PC-9 (cell line): ENCODE data around the gene GANAB. TPM values are rescaled to one million over a fixed set of nuclear protein-coding genes. Genes with fewer than 3 reads are reported as not detected.

Source experiments
- BruUV-seq: library from RNA; stranded (reverse); fragments of 400-500 nt; replicated peaks from 2 replicates; lab custom pipeline; 2021; lab: Mats Ljungman, UMichigan
- CTCF ChIA-PET: fragments of 300-600 bp; sonication (Branson Sonifier 250); formaldehyde crosslinking; loops from one replicate; lab custom pipeline; 2022; ENCODE audit warnings: antibody characterized with exemption; lab: Charles Lee
- POLR2A ChIA-PET: fragments of 300-600 bp; sonication (Branson Sonifier 250); formaldehyde crosslinking; loops from one replicate; lab custom pipeline; 2022; ENCODE audit warnings: antibody characterized with exemption; ENCODE audit not compliant: unreplicated experiment; lab: Charles Lee
- DNase-seq, 2 experiments: peaks; one replicate each; pipeline versions ENCODE4 v3.0.0 to v3.0.0-alpha.2; 2015 to 2022; ENCODE audit warnings: mixed read lengths in 1 of 2
- H2AFZ ChIP-seq: fragments of 200-600 bp; sonication (generic); 2 replicates; pipeline ENCODE4 v1.8.1; 2017; ENCODE audit warnings: antibody characterized with exemption
- H3F3A ChIP-seq: fragments of 200-600 bp; sonication (generic); 2 replicates; pipeline ENCODE4 v1.8.1; 2017; ENCODE audit warnings: antibody characterized with exemption, mild to moderate bottlenecking, low read depth; ENCODE audit not compliant: insufficient read depth
- H3K27ac ChIP-seq: fragments of 200-600 bp; sonication (generic); 2 replicates; pipeline ENCODE4 v1.6.1; 2016; ENCODE audit warnings: mixed run types
- H3K27me3 ChIP-seq: fragments of 200-600 bp; sonication (generic); 2 replicates; pipeline ENCODE4 v1.6.1; 2016; ENCODE audit warnings: low read depth, mixed run types; ENCODE audit not compliant: insufficient read depth
- H3K36me3 ChIP-seq: fragments of 200-600 bp; sonication (generic); 2 replicates; pipeline ENCODE4 v1.6.1; 2016; ENCODE audit warnings: low read depth, mixed run types
- H3K4me1 ChIP-seq: fragments of 200-600 bp; sonication (generic); replicated peaks from 2 replicates; pipeline ENCODE4 v1.6.1; 2016; ENCODE audit warnings: mixed run types; ENCODE audit not compliant: insufficient read depth
- H3K4me2 ChIP-seq: fragments of 200-600 bp; sonication (generic); 2 replicates; pipeline ENCODE4 v1.6.1; 2017; ENCODE audit warnings: mixed run types
- H3K4me3 ChIP-seq: fragments of 200-600 bp; sonication (generic); 2 replicates; pipeline ENCODE4 v1.6.1; 2016; ENCODE audit warnings: mixed run types
- H3K79me2 ChIP-seq: fragments of 200-600 bp; sonication (generic); 2 replicates; pipeline ENCODE4 v1.6.1; 2017; ENCODE audit warnings: low read depth, mixed run types
- H3K9me2 ChIP-seq: fragments of 200-600 bp; sonication (generic); 2 replicates; pipeline ENCODE4 v1.8.1; 2017; ENCODE audit warnings: mild to moderate bottlenecking; ENCODE audit not compliant: insufficient read depth
- H3K9me3 ChIP-seq: fragments of 200-600 bp; sonication (generic); 2 replicates; pipeline ENCODE4 v1.8.1; 2016; ENCODE audit warnings: low read depth; ENCODE audit not compliant: insufficient read depth
- H4K20me1 ChIP-seq: fragments of 200-600 bp; sonication (generic); 2 replicates; pipeline ENCODE4 v1.8.1; 2017; ENCODE audit not compliant: insufficient read depth
- CTCF ChIP-seq: fragments of 200-600 bp; sonication (generic); conservative IDR thresholded peaks from 2 replicates; pipeline ENCODE4 v1.6.1; 2017; ENCODE audit warnings: mixed run types, antibody characterized with exemption, mild to moderate bottlenecking, moderate library complexity
- EZH2 ChIP-seq: fragments of 200-600 bp; sonication (generic); IDR thresholded peaks from 2 replicates; pipeline ENCODE4 v1.8.0; 2017; ENCODE audit warnings: antibody characterized with exemption, low read depth
- intact Hi-C: fragments of 100-400 bp; cut with micrococcal nuclease; formaldehyde crosslinking; loops from one replicate; pipeline ENCODE4 v1.10.0; 2022; ENCODE audit not compliant: unreplicated experiment
- total RNA-seq: library from RNA; stranded (reverse); gene quantifications from 2 replicates; pipeline ENCODE4 v1.2.3, GENCODE V29; 2021

The GANAB gene
- total RNA-seq, 1 experiment from 2014 or later = 478 TPM

- no peak for TF ChIP-seq EZH2
- TF ChIP-seq CTCF = no peak
- CTCF ChIA-PET = interaction anchor here (0.6 kb wide), 1 partner anchor 108 kb away, joined by 6 read pairs; no protein-coding TSS in a partner anchor
- Histone ChIP-seq H2AFZ (0 out of 2 replicates have a peak overlapping the region, but pooled peaks have one; percentile 14), H3F3A (peaks cover 51% of the 10 kb centered on the region), H3K36me3 (peaks cover 17% of the 10 kb centered on the region; the same call in 1 of the 2 replicates), H3K4me1 (peaks cover 20% of the 10 kb centered on the region), H3K27me3 (no peaks in the 10 kb centered on the region), H3K27ac (peak overlapping the region; percentile 86), H3K9me3 (no peaks in the 10 kb centered on the region), H3K4me3 (peak overlapping the region; percentile 44; the same call in 1 of the 2 replicates), H3K79me2 (peaks cover 18% of the 10 kb centered on the region), H4K20me1 (no peaks in the 10 kb centered on the region), H3K9me2 (no peaks in the 10 kb centered on the region), H3K4me2 (peak overlapping the region; percentile 75)
- intact Hi-C loops = loop anchor here (1.0 to 5.0 kb wide), 3 partner anchors 24 to 45 kb away; partner anchors contain the start of genes C11orf98, CSKMT, GANAB and TUT1
- POLR2A ChIA-PET = interaction anchor here (0.6 to 1.6 kb wide), 8 partner anchors 31 to 1058 kb away, joined by 3 to 15 read pairs (median 4); partner anchors contain the start of genes C11orf98, CSKMT, INTS5 and TUT1
- TSS peak; percentile 99 for BruUV-seq
- no peak for DNase-seq
These were observed 23.8 kb downstream of the GANAB start for GRCh38 chr11:62622476-62623089.

GRCh38 chr11:62621567-62622470 lies 24.6 kb downstream of the GANAB start, which contains the start of gene B3GAT3:
Gene B3GAT3 (minus strand): TSS chr11:62621986. CDS start chr11:62621947, 39 bp downstream.
- Histone ChIP-seq H3K4me3 (peak within 1 kb of the TSS; percentile 79), H3K4me2 (peak within 1 kb of the TSS; percentile 75), H2AFZ (peak within 1 kb of the TSS; percentile 88), H3K27ac (peak within 1 kb of the TSS; percentile 86), H3K9me3 (no peaks in the 10 kb centered on the region), H3K9me2 (no peaks in the 10 kb centered on the region), H3K79me2 (peaks cover 18% of the 10 kb centered on the region), H3K27me3 (no peaks in the 10 kb centered on the region), H4K20me1 (no peaks in the 10 kb centered on the region), H3F3A (peaks cover 51% of the 10 kb centered on the region), H3K36me3 (peaks cover 13% of the 10 kb centered on the region; the same call in 1 of the 2 replicates), H3K4me1 (peaks cover 20% of the 10 kb centered on the region)
- intact Hi-C loops = loop anchor here (1.0 to 5.0 kb wide), 3 partner anchors 24 to 45 kb away; partner anchors contain the start of genes C11orf98, CSKMT, GANAB and TUT1
- DNase-seq = peak; percentile 97 to 100
- no peak for TF ChIP-seq EZH2
- no peak for TF ChIP-seq CTCF
- BruUV-seq = no TSS peak
- ChIA-PET CTCF (interaction anchor here (0.6 to 1.0 kb wide), 3 partner anchors 30 to 165 kb away, joined by 3 to 6 read pairs (median 5); partner anchors contain the start of gene TUT1), POLR2A (interaction anchor here (0.6 to 1.6 kb wide), 13 partner anchors 9 to 1059 kb away, joined by 3 to 15 read pairs (median 4); partner anchors contain the start of genes C11orf98, CSKMT, EML3 and HNRNPUL2)
